GM23338 (cell line): ENCODE results near the gene CHRD.

Experiments used
- ZNF114 ChIP-seq: fragments of 250-450 bp; sonication (Bioruptor Pico); IDR thresholded peaks from 2 replicates; pipeline ENCODE4 v1.5.0; 2020; ENCODE audit warnings: mild to moderate bottlenecking, moderate library complexity
- TF ChIP-seq, protein P1 (sequence below), 2 experiments: fragments of 200-600 bp in 1 of 2; sonication (generic) in 1 of 2; conservative IDR thresholded peaks; 2 replicates each; pipeline versions ENCODE4 v1.5.1 to v1.6.1; 2016 to 2017; ENCODE audit warnings: antibody characterized with exemption in 2 of 2, low read depth in 2 of 2, mild to moderate bottlenecking in 2 of 2, moderate library complexity in 1 of 2
- TF ChIP-seq, protein P2 (sequence below): IDR thresholded peaks from 2 replicates; pipeline ENCODE4 v1.6.1; 2016; ENCODE audit warnings: antibody characterized with exemption

DNA sequence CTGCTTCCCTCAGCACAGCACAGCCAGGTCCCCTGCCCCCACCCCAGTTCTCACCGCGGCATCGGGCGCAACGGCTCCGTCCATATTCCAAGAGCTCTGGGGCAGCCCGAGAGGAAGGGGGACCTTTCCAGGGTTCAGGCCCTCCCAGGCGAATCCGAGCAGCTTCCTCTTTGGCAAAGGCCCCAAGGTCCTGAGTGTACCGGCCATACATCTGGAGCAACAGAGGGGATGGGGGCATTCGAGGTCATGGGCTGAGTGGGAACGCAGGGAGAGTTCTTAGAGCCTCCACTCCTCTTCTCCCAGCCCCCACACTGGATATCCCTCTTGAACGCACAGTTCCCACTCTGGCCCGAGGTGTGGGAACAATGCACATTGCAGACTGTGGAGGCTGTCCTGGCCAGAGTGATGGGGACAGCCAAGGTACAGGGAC lies 20.9 kb upstream of the CHRD start:
- TF ChIP-seq, protein P1, sequence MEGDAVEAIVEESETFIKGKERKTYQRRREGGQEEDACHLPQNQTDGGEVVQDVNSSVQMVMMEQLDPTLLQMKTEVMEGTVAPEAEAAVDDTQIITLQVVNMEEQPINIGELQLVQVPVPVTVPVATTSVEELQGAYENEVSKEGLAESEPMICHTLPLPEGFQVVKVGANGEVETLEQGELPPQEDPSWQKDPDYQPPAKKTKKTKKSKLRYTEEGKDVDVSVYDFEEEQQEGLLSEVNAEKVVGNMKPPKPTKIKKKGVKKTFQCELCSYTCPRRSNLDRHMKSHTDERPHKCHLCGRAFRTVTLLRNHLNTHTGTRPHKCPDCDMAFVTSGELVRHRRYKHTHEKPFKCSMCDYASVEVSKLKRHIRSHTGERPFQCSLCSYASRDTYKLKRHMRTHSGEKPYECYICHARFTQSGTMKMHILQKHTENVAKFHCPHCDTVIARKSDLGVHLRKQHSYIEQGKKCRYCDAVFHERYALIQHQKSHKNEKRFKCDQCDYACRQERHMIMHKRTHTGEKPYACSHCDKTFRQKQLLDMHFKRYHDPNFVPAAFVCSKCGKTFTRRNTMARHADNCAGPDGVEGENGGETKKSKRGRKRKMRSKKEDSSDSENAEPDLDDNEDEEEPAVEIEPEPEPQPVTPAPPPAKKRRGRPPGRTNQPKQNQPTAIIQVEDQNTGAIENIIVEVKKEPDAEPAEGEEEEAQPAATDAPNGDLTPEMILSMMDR (conservative IDR thresholded peaks at IDR 0.05; ENCODE audit: low read depth in 2 of 2) = no peak
- TF ChIP-seq, protein P2, sequence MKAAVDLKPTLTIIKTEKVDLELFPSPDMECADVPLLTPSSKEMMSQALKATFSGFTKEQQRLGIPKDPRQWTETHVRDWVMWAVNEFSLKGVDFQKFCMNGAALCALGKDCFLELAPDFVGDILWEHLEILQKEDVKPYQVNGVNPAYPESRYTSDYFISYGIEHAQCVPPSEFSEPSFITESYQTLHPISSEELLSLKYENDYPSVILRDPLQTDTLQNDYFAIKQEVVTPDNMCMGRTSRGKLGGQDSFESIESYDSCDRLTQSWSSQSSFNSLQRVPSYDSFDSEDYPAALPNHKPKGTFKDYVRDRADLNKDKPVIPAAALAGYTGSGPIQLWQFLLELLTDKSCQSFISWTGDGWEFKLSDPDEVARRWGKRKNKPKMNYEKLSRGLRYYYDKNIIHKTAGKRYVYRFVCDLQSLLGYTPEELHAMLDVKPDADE = no peak
- TF ChIP-seq ZNF114 (CRISPR knock-in tag) = no peak
